BLaER1 treated with 17β-estradiol and CSF1 and Interleukin-3, amounts not matched to agents 10 nM and 100 nM (cell line): ENCODE data around the gene PBX3.

Experiments used
- H3K27ac ChIP-seq, 11 experiments: shearing (Covaris generic); formaldehyde crosslinking; 2 replicates each; pipeline ENCODE4 v1.8.1; 2022
- H3K27me3 ChIP-seq, 11 experiments: shearing (Covaris generic); formaldehyde crosslinking; 2 replicates each; pipeline ENCODE4 v1.8.1; 2022
- H3K36me3 ChIP-seq, 11 experiments: shearing (Covaris generic); formaldehyde crosslinking; 2 replicates each; pipeline ENCODE4 v1.8.1; 2022
- H3K4me1 ChIP-seq, 10 experiments: shearing (Covaris generic); formaldehyde crosslinking; 2 replicates each; pipeline ENCODE4 v1.8.1; 2022
- H3K4me2 ChIP-seq, 11 experiments: shearing (Covaris generic); formaldehyde crosslinking; 2 replicates each; pipeline ENCODE4 v1.8.1; 2022
- H3K4me3 ChIP-seq, 10 experiments: shearing (Covaris generic); formaldehyde crosslinking; 2 replicates each; pipeline ENCODE4 v1.8.1; 2022
- H3K9ac ChIP-seq, 11 experiments: shearing (Covaris generic); formaldehyde crosslinking; 2 replicates each; pipeline ENCODE4 v1.8.1; 2022
- H3K9me3 ChIP-seq, 11 experiments: shearing (Covaris generic); formaldehyde crosslinking; replicated peaks in 1 of 11; 2 replicates each; pipeline ENCODE4 v1.8.1; 2022
- H4K20me1 ChIP-seq, 11 experiments: shearing (Covaris generic); formaldehyde crosslinking; 2 replicates each; pipeline ENCODE4 v1.8.1; 2022
- Cebpa-rat ChIP-seq, 11 experiments: shearing (Covaris generic); IDR thresholded peaks; 2 replicates each; pipeline ENCODE4 v1.8.1; 2022

PBX3 gene

GRCh38 chr9:125912667-125913066 lies 165.5 kb downstream of the PBX3 start:
- H3K27ac ChIP-seq = no peak overlapping the region
- H3K9me3 ChIP-seq = no peaks in the 10 kb centered on the region
- no peak overlapping the region for H3K4me2 ChIP-seq
- no peak overlapping the region for H3K9ac ChIP-seq
- H3K27me3 ChIP-seq = no peaks in the 10 kb centered on the region
- H3K4me3 ChIP-seq = no peak overlapping the region
- no peak for TF ChIP-seq Cebpa-rat (IDR thresholded peaks at IDR 0.05)
- H4K20me1 ChIP-seq = no peaks in the 10 kb centered on the region
- no peaks in the 10 kb centered on the region for H3K4me1 ChIP-seq
- H3K36me3 ChIP-seq = peaks cover 0 to 8% (median 0%) of the 10 kb centered on the region in 11 experiments; a peak in 2 of 22 replicates

GRCh38 chr9:125913551-125913950 lies 166.4 kb downstream of the PBX3 start:
- Histone ChIP-seq H3K27me3 (no peaks in the 10 kb centered on the region), H3K36me3 (peaks cover 0 to 8% (median 0%) of the 10 kb centered on the region in 11 experiments; a peak in 2 of 22 replicates), H4K20me1 (no peaks in the 10 kb centered on the region), H3K4me2 (no peak overlapping the region), H3K9ac (no peak overlapping the region), H3K27ac (no peak overlapping the region), H3K9me3 (no peaks in the 10 kb centered on the region), H3K4me3 (no peak overlapping the region), H3K4me1 (no peaks in the 10 kb centered on the region)
- no peak for TF ChIP-seq Cebpa-rat (IDR thresholded peaks at IDR 0.05)

GRCh38 chr9:125914411-125914810 lies 167.2 kb downstream of the PBX3 start:
- Histone ChIP-seq H3K27me3 (no peaks in the 10 kb centered on the region), H3K9me3 (no peaks in the 10 kb centered on the region), H3K4me1 (no peaks in the 10 kb centered on the region), H3K4me2 (no peak overlapping the region), H3K27ac (no peak overlapping the region), H3K36me3 (peaks cover 0 to 8% (median 0%) of the 10 kb centered on the region in 11 experiments; a peak in 2 of 22 replicates), H3K9ac (no peak overlapping the region), H3K4me3 (no peak overlapping the region), H4K20me1 (no peaks in the 10 kb centered on the region)
- TF ChIP-seq Cebpa-rat (IDR thresholded peaks at IDR 0.05) = no peak

GRCh38 chr9:125915606-125916005 lies 168.4 kb downstream of the PBX3 start:
- Histone ChIP-seq H3K4me3 (no peak overlapping the region), H3K4me2 (no peak overlapping the region), H3K27ac (no peak overlapping the region), H3K9ac (no peak overlapping the region), H3K36me3 (peaks cover 0 to 8% (median 0%) of the 10 kb centered on the region in 11 experiments; a peak in 2 of 22 replicates), H3K27me3 (no peaks in the 10 kb centered on the region), H3K4me1 (no peaks in the 10 kb centered on the region), H4K20me1 (no peaks in the 10 kb centered on the region), H3K9me3 (no peaks in the 10 kb centered on the region)
- no peak for TF ChIP-seq Cebpa-rat (IDR thresholded peaks at IDR 0.05)

- H3K4me3 ChIP-seq = no peak overlapping the region
- no peaks in the 10 kb centered on the region for H3K9me3 ChIP-seq
- no peak for TF ChIP-seq Cebpa-rat (IDR thresholded peaks at IDR 0.05)
- no peaks in the 10 kb centered on the region for H3K27me3 ChIP-seq
- H3K36me3 ChIP-seq = peaks cover 0 to 8% (median 4%) of the 10 kb centered on the region in 11 experiments; a peak in 3 of 22 replicates
- no peak overlapping the region for H3K9ac ChIP-seq
- no peak overlapping the region for H3K4me2 ChIP-seq
- no peaks in the 10 kb centered on the region for H3K4me1 ChIP-seq
- no peaks in the 10 kb centered on the region for H4K20me1 ChIP-seq
- no peak overlapping the region for H3K27ac ChIP-seq
These were observed 172.4 kb downstream of the PBX3 start for GRCh38 chr9:125919565-125919964.

- H3K4me3 ChIP-seq = no peak overlapping the region
- no peaks in the 10 kb centered on the region for H4K20me1 ChIP-seq
- H3K9me3 ChIP-seq = no peaks in the 10 kb centered on the region
- no peak for TF ChIP-seq Cebpa-rat (IDR thresholded peaks at IDR 0.05)
- H3K27ac ChIP-seq = no peak overlapping the region
- H3K4me1 ChIP-seq = no peaks in the 10 kb centered on the region
- no peak overlapping the region for H3K4me2 ChIP-seq
- H3K27me3 ChIP-seq = no peaks in the 10 kb centered on the region
- H3K36me3 ChIP-seq = peaks cover 0 to 8% (median 4%) of the 10 kb centered on the region in 11 experiments; a peak in 3 of 22 replicates
- no peak overlapping the region for H3K9ac ChIP-seq
These were observed 173.2 kb downstream of the PBX3 start for GRCh38 chr9:125920402-125920801.

- H3K27me3 ChIP-seq = no peaks in the 10 kb centered on the region
- H3K9me3 ChIP-seq = no peaks in the 10 kb centered on the region
- H3K36me3 ChIP-seq = peaks cover 0 to 4% (median 0%) of the 10 kb centered on the region in 11 experiments; a peak in 1 of 22 replicates
- H3K9ac ChIP-seq = no peak overlapping the region
- TF ChIP-seq Cebpa-rat (IDR thresholded peaks at IDR 0.05) = no peak
- H3K4me2 ChIP-seq = no peak overlapping the region
- no peaks in the 10 kb centered on the region for H3K4me1 ChIP-seq
- H3K4me3 ChIP-seq = no peak overlapping the region
- H3K27ac ChIP-seq = no peak overlapping the region
- no peaks in the 10 kb centered on the region for H4K20me1 ChIP-seq
These were observed 175.7 kb downstream of the PBX3 start for GRCh38 chr9:125922854-125923253.

GRCh38 chr9:125924351-125924750 lies 177.2 kb downstream of the PBX3 start:
- H3K27me3 ChIP-seq = no peaks in the 10 kb centered on the region

GRCh38 chr9:125926936-125927335 lies 179.8 kb downstream of the PBX3 start:
- no peak overlapping the region for H3K9ac ChIP-seq

More at GRCh38 chr9:125924351-125924750, 177.2 kb downstream of the PBX3 start:
- Histone ChIP-seq H3K36me3 (peaks cover 0 to 4% (median 0%) of the 10 kb centered on the region in 11 experiments; a peak in 1 of 22 replicates), H3K4me1 (no peaks in the 10 kb centered on the region), H4K20me1 (no peaks in the 10 kb centered on the region), H3K9me3 (no peaks in the 10 kb centered on the region), H3K4me2 (no peak overlapping the region), H3K27ac (no peak overlapping the region), H3K4me3 (no peak overlapping the region), H3K9ac (no peak overlapping the region)
- TF ChIP-seq Cebpa-rat (IDR thresholded peaks at IDR 0.05) = no peak

GRCh38 chr9:125929846-125930245 lies 182.7 kb downstream of the PBX3 start:
- Histone ChIP-seq H3K27ac (no peak overlapping the region), H3K4me3 (no peak overlapping the region), H3K27me3 (no peaks in the 10 kb centered on the region), H3K4me1 (no peaks in the 10 kb centered on the region), H3K9me3 (no peaks in the 10 kb centered on the region), H3K36me3 (peaks cover 0 to 16% (median 0%) of the 10 kb centered on the region in 11 experiments; a peak in 5 of 22 replicates), H3K9ac (no peak overlapping the region), H4K20me1 (no peaks in the 10 kb centered on the region), H3K4me2 (no peak overlapping the region)
- TF ChIP-seq Cebpa-rat (IDR thresholded peaks at IDR 0.05) = no peak

More at GRCh38 chr9:125926936-125927335, 179.8 kb downstream of the PBX3 start:
- Histone ChIP-seq H3K27me3 (no peaks in the 10 kb centered on the region), H3K27ac (no peak overlapping the region), H4K20me1 (no peaks in the 10 kb centered on the region), H3K4me3 (no peak overlapping the region), H3K4me2 (no peak overlapping the region), H3K4me1 (no peaks in the 10 kb centered on the region), H3K9me3 (no peaks in the 10 kb centered on the region), H3K36me3 (peaks cover 0 to 4% (median 0%) of the 10 kb centered on the region in 11 experiments; a peak in 3 of 22 replicates)
- TF ChIP-seq Cebpa-rat (IDR thresholded peaks at IDR 0.05) = no peak
